ENCODE measurements around the gene SOX5.

SOX5 gene

DNA sequence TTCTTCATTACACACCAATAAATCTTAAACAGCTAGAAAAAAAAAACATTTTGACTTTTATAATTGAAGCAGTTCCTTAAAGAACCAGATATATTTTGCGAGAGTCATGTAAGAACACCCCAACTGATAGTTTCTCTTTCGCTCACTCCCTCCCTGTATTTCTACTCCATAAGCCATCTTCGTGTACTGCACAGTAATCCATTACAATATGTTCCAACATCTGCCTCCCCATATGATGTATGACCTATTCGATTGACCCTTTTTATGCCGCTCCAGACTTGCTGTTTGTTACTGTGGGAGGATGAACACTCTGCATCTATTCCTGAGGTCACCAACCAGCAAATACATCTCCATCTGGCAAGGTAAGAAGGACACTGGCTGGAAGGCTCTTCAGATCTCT is 331.7 kb downstream of the SOX5 start:
- no peak for DNase-seq (ENCODE audit: low read depth, low spot score)

DNA sequence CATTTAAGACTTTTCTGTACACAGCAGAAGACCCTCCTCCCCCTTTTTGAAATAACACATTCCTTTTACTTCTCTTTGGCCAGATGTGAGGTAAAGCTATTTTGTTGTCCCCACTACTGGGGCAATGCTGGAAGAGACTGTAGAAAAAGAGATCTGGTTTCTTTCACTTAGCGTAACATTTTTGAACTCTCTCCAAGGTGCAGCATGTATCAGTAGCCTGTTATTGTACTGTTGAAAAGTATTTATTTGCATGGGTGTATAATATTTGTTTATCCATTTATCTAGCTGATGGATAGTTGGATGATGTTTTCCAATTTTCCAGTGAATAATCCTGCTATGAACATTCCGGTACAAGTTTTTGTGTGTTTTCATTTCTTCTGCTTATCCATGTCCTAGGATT is 335.2 kb downstream of the SOX5 start:
- DNase-seq (ENCODE audit: low read depth, low spot score), result no peak

DNA sequence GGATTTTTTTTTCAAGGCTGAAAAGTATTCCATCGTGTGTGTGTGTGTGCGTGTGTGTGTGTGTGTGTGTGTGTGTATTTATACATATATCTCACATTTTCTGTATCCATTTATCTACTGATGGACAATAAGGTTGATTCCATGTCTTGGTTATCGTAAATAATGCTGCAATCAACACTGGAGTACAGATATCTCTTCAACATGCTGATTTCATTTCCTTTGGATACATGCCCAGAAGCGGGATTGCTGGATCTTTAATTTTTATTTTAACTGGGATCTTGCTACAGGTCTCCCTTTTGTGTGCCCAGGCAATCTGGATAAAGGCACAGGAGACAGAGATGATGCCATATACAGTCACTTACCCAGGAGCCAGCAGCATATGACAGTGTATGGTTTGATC is 338.1 kb downstream of the SOX5 start:
- no peak for DNase-seq (ENCODE audit: low read depth, low spot score)

DNA sequence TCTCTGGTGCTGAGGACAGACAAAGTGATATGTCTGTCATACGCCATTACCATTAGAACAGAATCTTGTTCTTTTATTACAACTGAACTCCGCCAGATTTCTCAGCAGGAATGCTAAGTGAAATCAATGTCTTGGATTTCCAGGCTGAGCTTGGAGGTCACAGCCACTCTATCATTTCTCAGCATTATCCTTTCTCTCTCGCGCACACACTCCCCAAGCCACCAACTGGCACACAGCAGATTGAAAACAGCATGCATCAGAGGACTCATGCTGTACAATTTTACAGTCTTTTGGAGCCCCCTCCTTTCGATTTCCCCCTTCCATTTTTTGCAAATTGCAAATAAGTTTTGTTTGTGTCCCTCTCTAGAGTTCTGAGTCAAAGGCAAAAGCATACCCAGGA is 348.6 kb downstream of the SOX5 start:
- no peak for DNase-seq (ENCODE audit: low read depth, low spot score)

DNA sequence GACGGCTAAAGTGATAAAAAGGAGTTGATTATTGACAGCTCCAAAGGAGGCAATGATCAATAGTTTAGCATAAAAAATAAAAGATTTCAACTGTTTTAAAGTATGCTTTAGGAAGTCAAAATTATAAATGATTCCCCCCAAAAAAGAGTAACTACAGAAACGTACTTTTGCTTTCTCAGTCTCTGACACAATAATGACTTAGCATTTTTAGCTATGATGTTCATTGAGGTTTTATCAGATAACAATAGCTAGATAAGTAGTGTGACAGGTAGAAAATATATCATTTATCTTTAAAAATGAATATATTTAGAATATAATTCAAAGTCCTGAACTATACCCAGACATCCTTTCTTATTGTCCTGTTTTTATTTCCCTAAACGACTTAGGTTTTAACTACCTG is 352.9 kb downstream of the SOX5 start:
- no peak for DNase-seq (ENCODE audit: low read depth, low spot score)

DNA sequence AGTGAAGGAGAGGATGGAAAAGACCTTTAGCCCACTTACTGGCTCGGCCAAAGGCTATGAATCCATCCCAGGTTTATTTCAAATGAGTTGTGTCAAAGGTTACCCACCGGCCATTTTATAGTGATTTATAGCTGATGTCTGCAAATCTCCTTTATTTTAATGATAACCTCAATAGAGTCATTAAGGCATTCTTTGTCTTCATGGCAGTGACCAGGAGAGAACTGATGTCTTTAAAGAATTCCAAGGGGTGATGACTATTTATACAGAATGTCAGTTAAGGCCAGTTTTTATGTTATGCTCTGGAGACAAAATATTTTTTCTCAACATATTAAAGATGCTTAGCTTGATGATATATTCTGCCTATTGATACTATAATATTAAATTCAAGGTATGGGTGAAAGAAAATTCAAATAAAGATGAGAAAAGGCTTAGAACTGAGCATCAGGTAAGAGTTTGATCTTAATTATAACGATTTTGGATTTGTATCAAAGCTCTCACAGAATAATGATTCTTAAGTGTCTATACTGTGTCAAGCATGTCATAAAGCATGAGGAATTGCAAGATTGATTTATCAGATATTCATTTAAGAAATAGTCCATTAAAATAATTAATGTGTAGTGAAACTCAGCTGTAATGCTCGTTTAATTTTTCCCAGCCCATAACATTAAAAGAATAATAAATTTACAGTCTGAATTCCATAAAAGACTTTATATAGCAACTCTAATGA is 361.5 kb downstream of the SOX5 start:
- no peak for DNase-seq (ENCODE audit: low read depth, low spot score)

DNA sequence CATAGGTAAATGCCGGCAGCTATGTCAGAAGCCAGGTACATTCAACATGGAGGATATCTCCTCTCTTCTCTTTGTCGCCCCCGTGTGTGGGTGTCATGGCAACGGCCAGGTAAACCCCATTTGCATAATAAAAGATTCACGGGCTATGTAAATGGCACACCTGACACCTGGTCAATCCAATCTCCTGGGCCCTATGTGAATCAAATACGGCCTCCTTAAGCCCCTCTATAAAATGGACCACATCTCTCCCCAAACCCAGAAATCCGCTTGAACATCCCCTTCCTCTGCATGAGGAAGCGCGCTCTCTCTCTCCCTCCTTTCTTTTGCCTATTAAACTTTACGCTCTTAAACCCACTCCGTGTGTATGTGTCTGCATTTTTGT is 363.7 kb downstream of the SOX5 start:
- DNase-seq (ENCODE audit: low read depth, low spot score), result no peak

DNA sequence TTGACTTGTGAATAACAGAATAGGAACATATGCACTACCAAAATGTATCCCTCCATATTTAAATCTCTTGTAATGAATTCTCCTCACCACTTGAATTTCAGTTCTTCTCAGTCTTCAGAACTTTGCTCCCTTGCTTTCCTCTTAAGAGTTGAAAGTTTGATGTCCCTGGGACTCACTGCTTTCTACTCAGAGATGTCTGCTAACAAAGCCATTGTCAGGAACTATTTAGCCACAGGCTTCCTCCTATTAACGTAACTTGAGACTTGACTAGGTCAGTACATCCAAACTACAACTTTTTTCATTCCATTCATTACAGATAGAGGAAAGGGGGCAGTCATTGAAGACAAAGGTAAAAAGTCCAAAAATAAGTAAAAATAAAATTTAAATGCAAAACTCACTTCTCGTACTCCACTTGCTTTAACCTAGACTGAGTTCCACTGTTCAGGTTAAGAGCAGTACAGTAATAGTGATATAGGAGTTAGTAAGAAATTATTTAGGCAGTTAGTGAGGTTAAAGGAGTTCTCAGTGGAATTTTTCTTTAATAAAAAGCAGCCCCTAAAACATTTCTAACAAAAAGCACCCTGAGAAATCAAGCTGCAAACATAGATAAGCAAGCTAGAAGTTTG is 364.2 kb downstream of the SOX5 start:
- DNase-seq (ENCODE audit: low read depth, low spot score), result no peak

DNA sequence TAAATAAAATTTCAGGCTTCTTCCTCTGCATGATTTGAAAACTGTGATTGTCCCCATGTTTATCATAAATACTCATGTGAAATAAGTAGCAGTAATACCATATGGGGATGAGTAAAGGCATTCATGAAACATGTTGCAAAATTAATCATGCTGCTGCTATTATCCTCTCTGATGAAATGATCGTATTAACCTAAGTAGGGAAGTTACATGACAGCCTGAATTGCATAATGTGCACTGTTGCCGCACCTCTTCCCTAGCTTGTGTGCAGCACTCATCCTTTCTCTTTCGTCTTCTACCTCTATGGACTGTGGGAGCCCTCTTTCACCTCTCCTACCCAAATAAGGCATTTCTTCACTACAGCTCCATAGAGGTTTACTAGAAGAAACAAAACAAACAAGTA is 367.6 kb downstream of the SOX5 start:
- no peak for DNase-seq (ENCODE audit: low read depth, low spot score)

DNA sequence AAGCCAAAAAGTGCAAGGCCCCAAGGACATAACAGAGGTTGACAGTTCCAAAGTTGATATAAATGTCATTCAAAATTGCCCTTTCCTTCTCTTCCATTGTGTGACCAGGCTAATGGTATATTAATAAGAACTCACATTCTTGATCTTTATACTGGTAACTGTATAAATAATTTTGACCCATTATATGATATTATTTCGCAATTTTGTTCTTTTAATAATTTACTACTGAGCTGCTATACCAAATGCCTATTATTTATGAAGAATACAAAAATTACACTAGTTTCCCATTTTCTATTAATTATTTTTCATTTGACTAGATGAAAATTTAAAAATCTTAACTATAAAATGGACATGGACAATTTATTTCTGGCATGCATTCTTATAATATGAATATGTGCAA is 370.2 kb downstream of the SOX5 start:
- DNase-seq (ENCODE audit: low read depth, low spot score), result no peak

DNA sequence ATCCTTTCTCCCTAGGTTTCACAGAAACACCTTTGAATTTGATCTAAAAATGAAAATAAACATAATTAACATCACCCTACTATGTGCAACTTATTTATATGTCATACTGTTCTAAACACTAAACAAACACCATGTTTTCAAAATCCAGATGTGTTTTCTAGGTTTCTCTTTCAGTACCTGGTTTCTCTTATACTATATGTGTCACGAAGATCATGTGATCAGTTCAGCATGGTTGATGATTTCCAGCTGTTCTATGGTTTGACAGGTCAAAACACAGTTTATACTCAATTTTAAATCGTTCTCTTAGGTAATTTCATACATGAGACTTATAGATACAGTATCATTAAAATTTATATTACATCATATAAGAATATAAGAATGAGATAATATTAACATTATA is 373.1 kb downstream of the SOX5 start:
- no peak for DNase-seq (ENCODE audit: low read depth, low spot score)

DNA sequence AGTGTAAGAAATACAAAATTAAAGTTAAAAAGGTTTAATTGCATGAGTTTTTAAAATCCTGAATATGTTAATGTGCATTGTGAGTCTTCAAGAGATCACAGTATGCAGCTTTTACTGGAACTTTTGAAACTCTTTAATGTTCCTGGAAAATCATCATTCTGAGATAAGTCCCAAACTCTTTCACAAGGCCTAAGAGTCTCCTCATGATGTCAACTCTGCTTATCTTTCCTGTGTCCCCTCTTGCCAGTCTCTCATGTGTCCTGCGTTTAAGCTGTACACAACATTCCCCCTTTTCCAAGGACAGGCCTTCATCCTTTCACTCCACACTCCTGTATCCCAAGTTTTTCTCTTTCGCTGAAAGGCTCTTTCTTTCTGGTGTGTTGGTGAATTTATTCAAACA is 380.1 kb downstream of the SOX5 start:
- no peak for DNase-seq (ENCODE audit: low read depth, low spot score)

DNA sequence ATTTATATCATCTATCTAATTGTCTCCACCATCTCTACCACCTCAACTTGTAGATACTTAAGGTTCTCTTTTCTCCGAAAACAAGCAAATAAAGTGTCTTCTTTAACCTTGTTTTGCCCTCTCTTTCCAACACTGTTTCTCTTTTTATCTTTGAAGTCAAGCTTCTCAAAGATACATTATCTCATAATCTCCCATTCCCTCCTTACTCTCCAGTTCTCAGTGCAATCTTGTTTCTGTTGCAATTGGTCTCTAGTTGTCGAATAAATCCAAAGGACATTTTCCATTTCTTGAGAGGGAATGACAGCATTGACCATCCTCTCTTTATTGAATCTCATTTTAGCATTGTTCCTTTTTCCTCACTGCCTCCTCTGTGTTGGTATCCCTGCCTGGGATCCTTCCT is 383.3 kb downstream of the SOX5 start:
- no peak for DNase-seq (ENCODE audit: low read depth, low spot score)

DNA sequence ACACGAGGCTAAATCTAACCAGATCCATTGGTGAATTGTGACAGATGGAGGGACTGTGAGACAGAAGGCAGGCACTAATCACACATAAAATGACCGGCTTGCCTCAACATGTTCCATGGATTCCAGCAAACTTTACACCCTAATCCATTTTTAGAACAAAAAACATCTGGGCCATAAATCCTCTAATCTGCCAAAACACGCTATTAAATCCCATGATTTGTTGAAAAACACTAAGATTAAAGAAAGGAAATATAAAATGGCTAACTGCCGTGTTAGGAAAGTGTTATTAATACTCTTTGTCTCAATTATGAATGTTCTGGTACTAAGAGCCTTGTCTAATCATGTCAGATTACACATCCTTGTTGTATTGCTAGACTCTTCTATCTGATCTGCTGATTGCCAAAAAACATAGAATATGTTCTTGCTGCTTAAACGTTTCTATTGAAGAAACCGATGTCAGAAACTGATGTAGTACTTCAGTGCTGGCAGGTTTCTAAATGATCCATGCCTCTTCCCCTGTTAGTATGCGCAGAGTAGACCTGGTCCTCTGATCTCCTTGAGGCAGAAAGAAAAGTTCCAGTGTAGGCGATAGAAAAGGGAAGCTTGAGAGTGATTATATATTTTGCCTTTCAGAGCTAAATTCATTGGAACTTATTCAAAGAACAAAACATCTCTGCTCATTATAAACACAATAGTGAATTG is 384.9 kb downstream of the SOX5 start:
- DNase-seq (ENCODE audit: low read depth, low spot score), result no peak

DNA sequence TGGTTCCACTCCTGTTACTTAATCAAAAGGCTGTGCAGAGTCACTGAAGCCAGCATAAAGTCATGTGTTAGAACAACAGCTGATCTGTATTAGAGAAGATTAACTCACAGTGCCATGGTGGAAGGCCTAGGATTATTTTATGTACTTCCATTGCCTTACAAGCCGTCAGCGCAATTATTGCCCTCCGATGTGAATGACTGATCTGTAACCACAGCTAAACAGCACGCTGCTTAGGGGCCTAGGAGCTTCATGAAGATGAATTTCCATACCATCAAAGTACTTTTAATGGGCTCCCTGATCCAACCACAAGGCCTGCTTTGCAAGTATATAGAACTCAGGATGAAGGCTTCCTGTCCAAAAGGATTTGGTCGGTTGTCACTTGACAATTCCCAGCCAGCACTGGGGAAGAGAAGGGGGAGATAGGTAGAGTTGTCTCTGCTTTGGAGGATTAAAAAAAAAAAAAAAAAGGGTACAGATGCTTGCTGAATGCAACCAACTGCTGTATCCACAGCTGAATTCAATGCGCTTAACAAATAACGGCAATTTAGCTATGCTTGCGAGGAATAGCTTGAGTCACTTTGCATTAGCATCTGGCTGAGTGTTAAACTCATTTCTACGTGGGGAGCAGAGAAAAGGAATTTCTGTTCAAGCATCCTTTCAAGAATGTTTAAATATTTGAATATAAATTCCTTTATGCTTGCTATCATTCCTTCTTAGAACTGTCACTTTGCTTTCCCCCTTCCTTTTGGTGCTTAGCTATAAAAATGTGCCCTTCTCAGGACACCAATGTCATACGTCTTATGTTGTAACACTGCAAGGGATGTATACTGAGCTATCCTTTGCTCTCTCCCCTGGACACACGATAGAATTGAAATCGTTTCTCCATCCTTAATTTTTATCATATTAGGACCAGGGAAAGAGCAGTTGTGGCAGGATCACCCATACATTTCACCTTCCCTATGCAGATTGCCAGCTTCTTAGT is 387.8 kb downstream of the SOX5 start:
- DNase-seq (ENCODE audit: low read depth, low spot score), result no peak

DNA sequence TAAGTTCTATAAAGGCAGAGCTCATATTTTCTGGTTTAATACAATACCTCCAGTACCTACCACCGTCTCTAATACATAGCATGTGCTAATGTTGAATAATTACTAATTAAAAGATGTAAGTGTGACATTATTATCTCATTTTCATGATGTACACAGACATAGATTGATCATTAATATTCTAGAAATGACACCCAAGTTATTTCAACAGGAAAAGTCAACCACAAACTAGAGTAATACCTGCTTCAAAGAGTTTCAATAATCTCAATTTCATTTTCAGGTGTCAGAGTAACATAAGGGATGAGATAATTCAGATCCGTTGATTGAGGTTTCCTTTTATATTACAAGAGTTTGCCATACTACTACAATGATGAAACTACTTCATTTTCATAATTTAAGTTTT is 388.9 kb downstream of the SOX5 start:
- no peak for DNase-seq (ENCODE audit: low read depth, low spot score)

DNA sequence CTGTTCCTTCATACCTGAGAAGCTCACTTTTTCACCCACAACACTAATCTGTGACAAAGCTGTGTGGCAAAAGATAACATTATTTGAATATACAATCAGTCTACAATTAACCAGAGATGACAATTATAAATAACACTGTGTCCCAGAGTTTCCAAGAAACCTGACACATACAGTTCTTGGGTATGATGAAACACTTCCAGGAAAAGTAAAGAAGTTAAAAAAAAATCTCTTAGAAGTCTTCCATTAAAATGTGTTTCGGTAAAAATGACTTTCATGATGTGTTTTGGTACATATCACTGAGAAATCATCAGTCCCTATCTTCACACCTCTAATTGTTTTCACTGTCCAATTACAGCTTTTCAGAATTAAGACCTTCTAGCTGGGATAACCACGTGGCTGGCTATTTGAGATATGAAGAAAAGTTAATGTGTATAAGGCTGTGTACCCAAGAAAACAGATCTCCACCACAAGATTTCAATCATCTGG is 390.2 kb downstream of the SOX5 start:
- no peak for DNase-seq (ENCODE audit: low read depth, low spot score)

DNA sequence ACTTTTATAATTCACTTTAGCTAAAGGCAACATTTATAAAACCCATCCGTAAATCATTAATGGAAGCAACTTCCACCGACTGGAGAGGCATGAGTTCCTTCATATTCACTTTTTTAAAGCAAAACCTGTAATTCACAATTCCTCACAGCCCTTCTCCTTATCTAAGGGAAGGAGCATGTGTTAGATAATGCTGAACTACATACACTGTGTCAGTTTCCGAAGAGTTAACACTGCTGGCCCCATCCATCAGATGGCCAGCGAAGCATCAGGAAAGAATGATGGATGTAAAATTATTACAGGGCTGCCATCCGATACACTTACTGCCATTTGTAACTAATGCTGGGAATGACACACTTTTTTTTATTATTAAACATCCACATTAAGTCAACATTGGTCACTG is 392.8 kb downstream of the SOX5 start:
- no peak for DNase-seq (ENCODE audit: low read depth, low spot score)

DNA sequence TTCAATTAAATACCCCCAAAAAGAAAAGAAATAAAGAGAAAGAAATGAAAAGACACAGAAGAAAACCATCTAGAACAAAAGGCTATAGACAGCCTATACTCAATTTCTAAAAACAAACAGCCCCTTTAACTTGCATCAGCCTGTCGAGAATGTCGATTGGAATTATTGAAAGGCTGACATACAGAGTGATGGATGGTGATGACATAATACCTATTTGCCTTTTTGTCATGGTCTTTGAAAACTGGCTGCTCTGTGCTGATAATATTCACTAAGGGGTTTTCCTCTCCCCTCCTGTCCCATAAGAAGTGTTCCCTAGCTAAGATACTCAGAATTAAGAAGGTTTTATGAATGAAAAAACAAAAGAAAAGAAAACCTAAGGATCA is 393.7 kb downstream of the SOX5 start:
- DNase-seq (ENCODE audit: low read depth, low spot score), result no peak

DNA sequence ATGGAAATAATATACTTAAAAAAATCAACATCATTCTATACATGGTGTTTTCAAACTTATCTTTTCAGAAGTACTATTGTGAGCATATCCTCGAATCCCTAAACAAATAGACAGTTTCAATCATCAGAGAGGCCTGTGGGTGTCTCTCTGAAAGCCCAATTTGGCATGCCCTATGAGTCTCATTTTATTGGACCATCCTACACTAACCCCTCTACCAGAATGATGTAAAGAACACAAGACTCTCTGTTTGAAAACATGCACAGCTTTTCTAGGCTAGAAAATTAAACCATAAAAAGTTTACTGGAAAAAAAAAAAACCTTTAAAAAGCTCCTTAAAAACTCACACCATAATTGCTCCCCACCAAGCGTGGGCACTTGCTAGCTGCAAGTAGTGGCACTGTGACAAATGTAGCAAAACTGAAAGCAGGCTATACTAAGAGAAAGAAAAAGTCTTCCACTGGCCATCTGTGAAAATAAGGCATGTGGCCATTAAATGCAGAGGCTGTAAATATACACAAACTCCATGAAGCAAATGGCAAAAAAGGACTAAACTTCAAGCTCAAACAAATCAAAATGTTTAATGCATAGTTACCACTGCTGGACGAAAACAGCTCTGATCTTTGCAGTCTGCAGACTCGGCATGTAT is 394.2 kb downstream of the SOX5 start:
- no peak for DNase-seq (ENCODE audit: low read depth, low spot score)

DNA sequence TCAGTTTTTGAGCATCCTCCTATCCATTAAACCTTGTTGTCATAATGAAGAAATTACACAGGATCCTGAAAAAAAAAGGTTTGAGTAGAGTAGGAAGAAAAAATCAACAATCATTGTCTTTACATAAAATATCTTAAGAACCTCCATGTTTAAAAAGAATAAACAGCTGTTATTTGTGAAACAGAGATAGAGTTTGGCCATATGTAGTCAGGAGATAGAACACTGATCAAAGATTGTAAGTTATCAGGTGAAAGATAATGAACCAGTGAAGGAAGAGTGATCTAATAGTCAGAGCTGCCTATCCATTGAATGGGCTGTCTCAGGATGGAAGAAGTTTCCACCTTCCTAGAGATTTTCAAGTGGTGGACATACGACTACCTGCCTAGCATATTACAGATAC is 397.1 kb downstream of the SOX5 start:
- no peak for DNase-seq (ENCODE audit: low read depth, low spot score)

All from activated naive CD8-positive, alpha-beta T cell treated with anti-CD3 and anti-CD28 coated beads, Interleukin-2, amount 50 U/mL, for 16 hours (primary cell).